LHCN-M2 (cell line): ENCODE results near the gene PPP1R27. TPM values are rescaled to one million over a fixed set of nuclear protein-coding genes. Genes with fewer than 3 reads are reported as not detected.

ENCODE experiments used
- DNase-seq: peaks from one replicate; pipeline ENCODE4 v3.0.0-alpha.2; 2012; ENCODE audit warnings: low read depth
- polyA plus RNA-seq: library from polyadenylated mRNA; unstranded; fragments of >200 nt; gene quantifications from one replicate; pipeline ENCODE4 v1.2.1, GENCODE V29; 2012; ENCODE audit warnings: missing spikeins
- total RNA-seq: library from RNA; depleted of rRNA; stranded (reverse); fragments of >200 nt; gene quantifications from 2 replicates; pipeline ENCODE4 v1.2.3, GENCODE V29; 2014; rRNA removed

The PPP1R27 gene, protein sequence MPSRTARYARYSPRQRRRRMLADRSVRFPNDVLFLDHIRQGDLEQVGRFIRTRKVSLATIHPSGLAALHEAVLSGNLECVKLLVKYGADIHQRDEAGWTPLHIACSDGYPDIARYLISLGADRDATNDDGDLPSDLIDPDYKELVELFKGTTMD
- total RNA-seq = 1.0 TPM in 1 of 2 replicates, not detected in the other
- polyA plus RNA-seq = 0.07 TPM

DNA sequence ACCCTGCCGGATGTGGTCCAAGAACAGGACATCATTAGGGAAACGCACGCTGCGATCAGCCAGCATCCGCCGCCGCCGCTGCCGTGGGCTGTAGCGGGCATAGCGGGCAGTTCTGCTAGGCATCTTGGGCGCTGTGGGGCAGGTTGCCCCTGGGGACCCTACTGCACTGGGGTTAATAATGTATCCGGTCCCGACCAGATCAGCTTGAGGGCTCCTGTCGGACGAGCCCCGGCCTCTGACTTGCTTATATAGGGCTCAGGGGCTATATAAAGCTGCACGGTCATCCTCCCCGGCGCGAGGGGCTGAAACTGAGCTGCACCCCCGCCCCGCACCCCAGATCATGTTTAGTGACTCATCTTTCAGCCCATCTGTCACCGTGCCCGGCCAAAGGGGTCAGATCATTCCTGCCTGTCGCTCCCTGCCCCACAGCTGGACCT lies at the start of gene PPP1R27:
TSS of gene PPP1R27 (minus strand) at position 220 of the 437 bp plus-strand sequence. CDS start at position 123, 97 bp downstream.
- no peak for DNase-seq

DNA sequence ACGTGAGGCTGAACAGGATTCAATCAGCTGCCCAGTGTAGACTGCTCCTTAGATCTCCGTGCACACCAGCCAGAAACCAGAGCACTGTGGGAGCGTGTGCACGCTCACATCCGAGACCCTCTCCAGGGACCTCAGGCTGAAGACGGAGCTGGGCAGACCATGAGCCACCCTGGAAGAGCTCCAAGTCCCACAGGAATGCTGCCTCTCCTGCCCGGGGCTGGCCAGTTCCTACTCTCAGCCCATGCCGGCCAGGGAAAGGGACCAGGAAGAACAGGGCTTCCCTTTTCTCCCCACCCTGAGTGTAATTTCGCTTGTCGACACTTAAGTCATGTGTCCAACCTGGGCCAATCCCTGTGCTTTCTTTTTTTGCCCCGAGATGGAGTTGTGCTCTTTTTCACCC lies 49.7 kb upstream of the PPP1R27 start:
- DNase-seq = peak; percentile 91

DNA sequence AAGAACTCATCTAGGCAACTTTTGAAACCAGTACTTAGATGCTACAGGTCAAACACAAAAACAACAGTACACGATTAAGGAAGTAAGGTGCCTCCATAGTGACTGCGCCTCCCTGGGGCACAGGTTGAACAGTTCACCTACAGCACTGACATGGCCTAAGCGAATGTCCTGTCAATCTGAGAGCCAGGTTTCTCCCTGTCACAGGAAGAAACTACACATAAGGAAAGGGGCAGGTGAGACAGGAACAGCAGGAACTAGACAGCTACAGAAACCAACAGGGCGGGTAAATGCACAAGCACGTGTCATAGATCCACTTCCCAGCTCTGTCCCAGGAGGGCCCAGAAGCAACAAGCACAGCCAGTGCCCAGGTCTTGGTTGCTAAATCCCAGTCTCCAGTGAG lies 44.3 kb upstream of the PPP1R27 start:
- DNase-seq = no peak

DNA sequence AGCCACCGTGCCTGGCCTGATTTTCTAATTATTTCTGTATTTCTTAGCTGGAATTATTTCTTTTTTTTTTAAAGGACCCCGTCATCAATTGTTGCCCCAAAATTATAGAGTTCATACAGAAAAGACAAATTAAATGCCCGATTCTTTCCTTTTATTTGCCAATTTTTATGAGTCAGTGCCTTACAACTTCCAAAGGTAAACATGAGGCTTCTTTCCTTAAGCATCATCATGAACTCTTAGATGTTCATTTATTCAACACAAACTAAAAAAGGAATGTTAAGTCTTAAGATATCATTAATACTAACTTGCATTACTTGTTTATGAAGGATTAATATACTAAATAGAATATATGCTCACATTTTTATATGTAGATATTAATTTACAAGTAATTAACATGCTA lies 43.4 kb upstream of the PPP1R27 start:
- no peak for DNase-seq

DNA sequence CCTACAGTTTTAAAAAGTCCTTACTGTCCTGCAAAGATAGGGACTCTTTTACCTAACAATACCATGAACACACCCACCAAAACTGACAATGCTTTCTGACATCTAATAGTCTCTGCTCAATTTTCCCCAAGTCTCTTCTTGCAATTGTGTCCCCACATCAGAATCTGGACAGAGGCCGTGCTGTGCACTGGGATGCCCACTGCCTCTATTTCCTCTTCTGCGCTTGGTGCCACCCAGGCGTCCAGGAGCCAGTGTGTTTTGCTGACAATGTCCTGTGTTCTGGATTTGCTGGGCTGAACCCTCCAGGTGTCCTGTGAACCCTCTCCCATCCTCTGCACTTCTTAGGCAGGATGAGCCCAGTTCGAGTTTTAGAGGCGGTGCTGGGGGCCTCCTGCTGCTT lies 42.7 kb upstream of the PPP1R27 start:
- DNase-seq = no peak

DNA sequence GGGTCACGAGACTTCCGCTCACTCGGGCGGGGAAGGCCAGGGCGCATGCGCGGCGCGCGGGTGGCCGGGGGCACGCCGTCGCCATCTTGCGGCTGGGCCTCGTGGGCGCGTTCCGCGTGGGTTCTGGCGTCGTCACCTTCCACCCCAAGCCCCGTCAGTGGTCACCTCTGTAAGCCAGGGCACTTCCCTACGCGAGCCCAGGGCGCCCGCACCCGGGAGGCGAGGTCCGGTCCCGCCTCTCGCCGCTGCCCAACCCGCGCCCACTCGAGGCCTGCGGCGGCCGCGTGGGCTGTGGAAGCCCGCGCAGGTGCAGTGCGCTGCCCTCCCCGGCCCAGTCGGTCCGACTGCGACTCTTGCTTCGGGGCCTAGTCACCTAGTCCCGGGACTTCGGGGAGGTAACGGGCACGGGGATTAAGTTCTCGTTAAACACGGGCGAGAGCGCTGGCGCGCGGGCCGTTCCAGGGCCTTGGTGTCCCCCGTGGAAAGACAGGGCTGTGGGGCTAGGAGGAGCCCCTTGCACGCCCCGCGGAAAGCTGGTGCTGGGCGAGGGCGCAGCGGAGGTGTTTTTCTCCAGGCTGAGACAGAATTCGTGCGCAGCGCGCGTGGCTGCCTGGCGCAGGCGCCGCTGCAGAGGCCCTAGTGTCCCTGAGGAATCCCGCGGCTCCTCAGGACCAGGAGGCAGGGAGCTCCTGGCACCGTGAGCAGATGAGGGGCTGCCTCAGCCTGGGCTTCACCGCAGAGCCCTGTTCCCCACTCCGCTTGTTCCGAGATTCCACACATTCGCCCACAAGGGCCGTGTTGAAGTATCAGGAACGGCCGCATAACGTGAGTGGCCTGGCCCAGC lies 36.8 kb upstream of the PPP1R27 start:
- DNase-seq = peak; percentile 84

DNA sequence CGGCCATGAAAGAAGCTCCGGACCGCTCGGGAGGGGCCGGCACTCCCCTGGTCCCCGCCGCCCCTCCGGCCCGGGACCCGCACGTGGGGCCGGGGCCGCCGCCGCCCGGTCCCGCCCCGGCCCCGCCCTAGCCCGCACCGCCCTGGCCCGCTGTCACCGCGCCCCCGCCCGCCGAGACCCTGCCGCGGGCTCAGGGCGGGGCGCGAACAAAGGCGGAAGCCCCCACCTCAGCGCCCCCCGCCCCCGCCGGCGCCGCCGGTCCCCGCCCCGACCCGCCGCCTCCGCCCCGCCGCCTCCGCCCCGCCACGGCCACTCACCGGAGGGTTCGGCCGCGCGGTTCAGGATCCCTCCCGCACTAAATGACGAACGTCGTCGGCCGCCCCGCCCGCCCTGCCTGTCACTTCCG lies 36.1 kb upstream of the PPP1R27 start, which contains the start of gene ARHGDIA:
TSS of gene ARHGDIA (minus strand) at position 357 of the 406 bp plus-strand sequence. CDS start 1,407 bp downstream, outside the sequence.
- no peak for DNase-seq

DNA sequence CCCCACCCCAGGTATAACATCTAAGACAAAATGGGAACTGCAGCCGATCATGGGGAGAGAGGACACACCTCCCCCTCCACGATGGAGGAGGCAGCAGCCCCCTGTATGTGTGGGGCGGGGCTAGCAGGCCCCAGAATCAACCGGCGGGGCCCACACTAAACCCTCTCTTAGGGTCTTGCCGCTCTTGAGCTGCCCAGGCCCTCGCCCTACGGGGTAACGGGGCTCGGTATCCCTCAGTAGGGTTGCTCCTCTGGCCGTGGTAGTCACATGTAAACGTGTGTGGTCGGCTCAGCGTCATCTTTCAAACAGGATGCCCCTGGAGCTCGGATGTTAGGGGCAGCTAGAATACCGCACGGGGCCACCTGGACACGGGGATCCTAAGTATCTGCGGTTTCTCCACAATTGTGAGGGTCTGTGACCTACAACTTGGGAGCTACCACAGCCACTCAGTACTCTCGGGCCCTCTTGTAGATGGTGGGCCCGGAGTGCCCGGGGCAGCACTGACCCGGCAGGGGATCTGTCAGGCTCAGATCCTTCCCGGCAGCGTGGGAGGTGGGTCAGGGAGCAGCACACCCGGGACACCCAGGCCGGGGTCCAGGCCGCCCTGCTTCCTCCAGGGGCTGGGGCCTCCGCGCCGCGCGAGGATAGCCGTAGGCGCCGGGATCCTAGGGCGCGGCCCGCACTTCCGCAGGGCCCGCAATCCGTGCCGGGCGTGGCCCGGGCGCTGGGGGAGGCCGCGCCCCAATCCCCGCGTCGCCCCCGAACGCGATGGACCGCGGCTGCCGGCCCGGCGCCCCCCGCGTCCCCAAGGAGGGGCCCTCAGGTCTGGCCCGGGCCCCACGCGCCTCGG lies 35.5 kb upstream of the PPP1R27 start:
- DNase-seq = peak; percentile 56

DNA sequence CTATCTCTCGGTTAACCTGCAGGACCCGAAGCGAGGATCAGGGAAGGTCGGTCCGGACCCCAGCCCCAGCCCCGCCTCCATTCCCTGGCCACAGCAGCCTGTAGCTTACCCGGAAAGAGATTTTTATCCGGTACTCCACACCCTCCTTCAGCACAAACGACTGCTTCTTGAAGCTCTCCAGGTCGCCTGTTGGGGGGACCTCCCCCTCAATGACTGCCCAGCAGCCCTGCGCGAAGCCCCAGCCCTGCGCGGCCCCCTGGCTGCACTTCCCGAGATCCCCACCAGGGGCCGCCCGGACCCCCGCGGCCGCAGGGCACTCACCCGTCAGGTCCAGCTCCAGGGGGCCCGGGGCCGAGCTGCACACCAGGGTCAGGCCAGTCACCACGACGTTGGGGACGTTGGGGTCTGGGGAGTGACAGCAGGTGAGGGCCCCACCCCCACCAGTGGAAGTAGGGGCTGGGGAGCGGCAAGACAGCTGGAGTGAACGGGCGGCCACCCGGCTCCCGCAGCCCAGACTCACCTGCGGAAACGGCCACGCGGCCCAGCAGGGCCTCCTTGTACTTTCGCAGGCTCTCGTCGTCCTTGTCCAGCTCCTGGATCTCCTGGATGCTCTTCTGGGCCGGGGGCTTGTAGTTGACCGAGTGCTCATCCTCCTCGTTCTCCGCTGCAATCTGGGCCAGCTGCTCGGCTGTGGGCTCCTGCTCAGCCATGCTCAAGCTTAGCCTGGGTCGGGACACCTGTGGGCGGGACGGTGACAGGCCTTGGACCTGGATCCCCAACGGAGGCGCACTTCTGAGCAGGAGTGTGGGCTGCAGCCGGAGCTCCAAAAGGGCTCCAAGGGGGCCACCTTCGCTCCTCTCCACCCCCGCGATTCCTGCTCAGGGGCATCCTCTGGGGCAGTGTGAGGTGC lies 34.6 kb upstream of the PPP1R27 start:
- peak; percentile 36 for DNase-seq

DNA sequence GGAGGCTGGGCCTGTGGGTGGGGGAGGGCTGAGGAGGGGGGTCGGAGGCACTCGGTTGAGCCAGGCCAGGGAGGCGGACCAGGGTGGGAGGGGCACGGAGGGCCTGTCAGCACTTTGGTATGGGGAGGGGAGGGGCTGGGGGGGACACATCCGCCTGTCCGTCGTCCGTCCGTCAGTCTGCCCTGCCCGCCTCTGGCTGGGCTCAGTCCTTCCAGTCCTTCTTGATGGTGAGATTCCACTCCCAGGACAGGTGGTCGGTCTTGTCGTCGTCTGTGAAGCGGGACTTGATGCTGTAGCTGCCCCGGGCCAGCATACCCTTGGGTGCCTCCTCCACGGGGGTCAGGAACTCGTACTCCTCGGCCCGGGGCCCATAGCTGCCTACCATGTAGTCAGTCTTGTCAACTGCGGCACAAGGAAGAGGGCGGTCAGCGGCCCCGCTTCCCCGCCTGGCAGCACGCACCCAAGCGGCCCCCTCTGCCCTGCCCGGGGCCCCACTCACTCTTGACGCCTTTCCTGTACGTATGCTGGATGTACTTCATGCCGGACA lies 33.9 kb upstream of the PPP1R27 start:
- peak; percentile 86 for DNase-seq

DNA sequence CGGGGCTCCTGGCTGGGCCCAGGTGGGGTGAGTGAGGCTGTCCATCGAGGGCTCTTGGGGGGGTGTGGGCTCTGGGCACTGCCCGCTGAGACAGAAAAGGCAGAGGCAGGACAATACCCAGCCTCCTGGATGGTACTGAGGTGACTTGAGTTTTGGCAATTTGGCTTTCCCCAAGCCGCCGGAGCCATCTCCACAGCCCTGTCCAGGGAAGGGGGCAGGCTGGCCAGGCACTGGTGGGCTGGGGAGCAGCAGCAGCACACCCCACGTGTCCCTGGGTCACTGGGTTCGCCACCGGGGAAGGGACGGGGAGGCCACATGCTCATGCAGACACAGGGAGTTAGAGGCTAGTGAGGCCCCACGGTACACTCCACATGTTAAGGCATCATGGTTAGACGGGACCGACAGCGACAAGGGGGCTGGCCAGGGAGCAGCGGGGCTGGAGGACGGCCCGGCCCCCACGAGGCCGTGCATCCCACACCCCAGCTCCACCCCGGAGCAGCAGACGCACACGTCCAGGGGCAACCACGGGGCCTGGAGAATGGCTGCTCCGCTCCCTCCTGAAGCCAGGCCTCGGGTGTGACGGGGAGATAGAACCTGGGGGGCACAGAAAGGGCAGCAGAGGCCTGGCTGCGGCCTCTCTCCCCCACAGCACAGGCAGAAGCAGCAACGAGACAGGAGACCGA lies 33.3 kb upstream of the PPP1R27 start:
- no peak for DNase-seq

DNA sequence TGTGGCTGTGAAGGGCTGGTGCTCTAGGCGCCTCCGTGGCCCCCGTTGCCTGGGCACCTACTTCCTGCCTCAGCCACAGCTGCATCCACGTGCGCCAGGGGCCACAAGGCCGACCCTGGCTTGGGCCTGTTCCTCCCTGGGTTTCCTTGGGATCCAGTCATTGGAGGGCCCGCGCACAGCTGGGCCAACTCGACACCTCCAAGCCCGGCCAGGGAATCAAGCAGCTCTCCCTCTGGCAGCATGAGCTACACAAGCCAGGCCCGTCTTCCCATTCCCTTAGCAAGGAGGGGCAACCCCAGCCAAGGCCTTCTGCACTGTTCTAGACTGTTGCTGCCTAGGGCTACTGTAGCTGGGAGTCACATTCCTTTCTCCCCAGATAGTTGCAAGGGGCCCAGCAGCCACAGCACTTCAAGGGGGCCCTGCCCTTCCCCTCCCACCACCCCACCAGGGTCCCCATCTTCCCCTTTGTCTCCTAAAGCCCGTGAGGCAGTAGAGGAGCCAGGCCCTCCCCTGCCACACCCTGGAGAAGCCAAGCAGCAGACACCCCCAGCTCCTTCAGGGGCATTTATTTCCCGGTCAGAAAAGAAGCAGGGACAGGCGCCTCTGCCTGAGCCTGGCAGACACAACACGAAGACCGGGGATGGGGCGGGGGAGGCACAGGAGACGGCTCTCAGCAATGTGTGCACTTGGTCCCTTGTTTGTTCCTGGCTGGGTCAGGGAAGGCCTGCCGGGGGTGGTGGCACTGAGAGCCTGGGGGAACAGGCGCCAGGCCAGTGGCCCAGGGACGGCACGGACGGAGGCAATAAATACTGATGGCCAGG lies 32.5 kb upstream of the PPP1R27 start:
- DNase-seq = peak; percentile 56

DNA sequence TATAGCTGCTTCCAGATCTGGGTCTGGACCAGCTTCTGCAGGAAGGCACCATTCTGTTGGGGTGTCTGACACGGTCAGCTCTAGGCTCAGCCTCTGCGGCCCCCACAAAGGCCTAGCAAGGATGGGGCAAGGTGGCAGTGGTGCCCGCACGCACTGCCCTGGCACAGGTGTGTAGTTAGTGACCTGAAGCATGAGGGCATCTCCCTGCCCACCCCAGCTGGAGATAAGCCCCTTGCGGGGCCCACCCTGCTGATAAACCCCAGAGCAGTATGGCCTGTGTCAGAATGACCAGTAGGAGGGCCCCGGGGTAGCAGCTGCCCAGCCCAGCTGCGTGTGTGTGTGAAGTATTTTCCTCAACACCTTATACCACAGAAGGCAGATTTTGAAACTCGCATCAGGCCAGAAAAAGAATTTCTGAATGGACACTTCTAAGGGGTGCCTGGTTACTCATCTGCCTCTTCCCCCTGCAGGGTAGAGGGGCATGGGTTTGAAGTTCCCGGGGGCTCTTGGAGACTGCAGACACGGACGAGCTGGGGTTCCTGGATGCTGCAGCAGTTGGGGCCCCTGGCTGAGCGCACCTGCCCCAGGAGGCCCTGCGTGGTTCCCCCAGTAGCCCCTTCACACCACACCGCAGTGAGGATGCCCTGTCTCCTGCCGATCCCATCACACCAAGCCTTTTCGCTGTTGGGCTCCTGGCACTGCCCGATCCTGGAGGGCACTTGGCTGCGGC lies 31.8 kb upstream of the PPP1R27 start:
- peak; percentile 51 for DNase-seq

DNA sequence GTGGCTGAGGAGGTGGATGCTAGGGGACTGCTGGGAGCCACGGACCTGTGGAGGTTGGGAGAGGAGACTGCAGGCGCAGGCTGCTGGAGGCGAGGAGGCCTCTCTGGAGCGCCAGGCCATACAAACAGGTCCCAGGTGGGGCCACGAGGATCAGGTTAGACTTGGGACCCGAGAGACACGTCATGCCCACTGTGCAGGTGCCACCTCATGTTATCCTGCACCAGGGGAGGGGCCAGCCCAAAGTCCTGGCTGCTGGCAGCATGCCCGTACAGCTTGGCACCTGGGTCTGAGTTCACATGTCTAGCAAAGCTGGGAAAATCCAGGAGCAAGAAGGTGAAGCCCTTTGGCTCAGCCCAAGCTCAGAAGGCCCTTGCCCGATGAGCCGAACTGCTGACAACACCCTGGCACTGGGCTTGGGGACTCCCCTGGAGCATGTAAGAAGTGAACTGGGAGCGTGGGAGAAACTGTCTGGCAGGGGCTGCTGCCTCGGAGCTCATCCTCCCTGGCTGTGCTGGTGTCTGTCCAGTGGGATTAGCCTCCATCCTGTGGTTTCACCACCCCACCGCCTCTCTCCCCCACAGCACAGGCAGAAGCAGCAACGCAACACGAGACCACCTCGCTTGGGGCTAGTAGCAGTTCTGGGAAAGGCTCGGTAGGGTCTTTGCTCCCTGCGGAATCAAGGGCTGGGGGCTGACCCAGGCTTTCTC lies 31.0 kb upstream of the PPP1R27 start:
- no peak for DNase-seq

DNA sequence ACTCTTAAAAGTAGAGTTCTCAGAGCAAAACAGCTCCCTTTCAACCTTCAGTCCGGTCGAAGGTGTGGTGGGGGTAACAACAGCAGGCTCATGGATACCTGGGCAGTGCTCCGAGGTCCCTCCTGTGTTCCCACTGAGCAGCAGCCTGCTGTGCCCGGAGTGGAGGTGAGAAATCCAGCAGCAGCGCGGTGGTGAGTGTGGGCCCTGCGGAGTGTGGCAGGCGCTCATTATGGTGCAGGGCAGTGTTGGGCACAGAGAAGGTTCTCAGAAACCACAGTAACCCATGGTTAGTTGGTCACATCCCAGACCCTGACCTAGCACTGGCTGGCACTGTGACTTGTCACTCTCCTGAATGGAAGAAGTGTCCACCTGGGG lies 30.5 kb upstream of the PPP1R27 start:
- DNase-seq = no peak

DNA sequence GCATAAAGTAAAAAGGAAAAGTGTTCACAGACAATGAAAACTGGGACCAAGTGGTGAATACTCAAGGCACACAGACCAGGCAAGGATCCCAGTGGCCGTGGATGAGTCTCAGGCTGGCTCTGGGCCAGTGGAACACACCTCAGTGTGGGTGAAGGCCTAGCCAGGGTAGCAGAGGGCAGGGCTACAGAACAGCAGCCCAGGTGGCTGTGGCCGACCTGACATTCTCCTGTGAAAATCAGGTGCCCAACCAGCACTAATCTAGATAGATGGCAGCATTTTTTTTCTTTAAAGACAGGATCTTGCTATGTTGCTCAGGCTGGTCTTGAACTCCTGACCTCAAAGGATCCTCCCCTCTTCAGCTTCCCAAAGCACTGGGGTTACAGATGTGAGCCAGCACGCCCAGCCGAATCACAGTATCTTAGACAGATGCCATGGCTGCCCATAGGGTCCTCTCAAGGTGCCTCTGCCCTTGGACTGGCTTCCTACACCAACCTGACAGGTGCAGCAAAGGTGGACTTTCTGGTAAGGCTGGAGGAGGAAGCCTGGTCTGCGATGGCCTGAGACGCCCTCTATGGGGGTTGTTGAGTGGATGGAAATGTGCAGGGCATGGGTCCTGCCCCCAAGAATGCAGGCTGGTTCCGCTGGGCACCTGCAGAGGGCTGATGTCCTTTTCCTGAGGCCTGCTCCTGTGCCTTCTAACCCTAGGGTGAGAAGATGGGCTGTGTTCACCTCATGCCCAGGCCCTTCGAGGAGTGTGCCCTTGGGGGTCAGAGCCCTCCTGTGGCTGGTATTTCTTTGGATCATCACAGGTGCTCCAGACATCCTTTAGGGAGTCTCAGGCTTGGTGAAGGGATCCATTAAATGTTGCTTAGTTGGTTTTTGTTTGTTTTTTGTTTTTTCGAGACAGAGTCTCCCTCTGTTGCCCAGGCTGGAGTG lies 29.3 kb upstream of the PPP1R27 start:
- DNase-seq = no peak
